ENCODE data around the gene GSTA2. TPM values are rescaled to one million over a fixed set of nuclear protein-coding genes. Genes with fewer than 3 reads are reported as not detected.
"Not testable (repeated sequence)": the region's sequence is repeated elsewhere in the genome, so short reads cannot be mapped to it uniquely, and the experiment has no call there.

The GSTA2 gene
- total and polyA plus RNA-seq, 10 of the 15 experiments (the other 5 are each of a cell fraction or from before 2014, with no cell fraction given), result not detected

- TF ChIP-seq HSF1 (IDR thresholded peaks at IDR 0.05; ENCODE audit: low read depth, low read length), result no peak
- no peak for TF ChIP-seq KAT2A (conservative IDR thresholded peaks at IDR 0.05; ENCODE audit: control insufficient read depth, low read depth, low read length)
- TF ChIP-seq SREBF1 (IDR thresholded peaks at IDR 0.05; ENCODE audit: low read length), result no peak
Measured at GRCh38 chr6:52790861-52791260, 27.6 kb upstream of the GSTA2 start (continued).

DNA sequence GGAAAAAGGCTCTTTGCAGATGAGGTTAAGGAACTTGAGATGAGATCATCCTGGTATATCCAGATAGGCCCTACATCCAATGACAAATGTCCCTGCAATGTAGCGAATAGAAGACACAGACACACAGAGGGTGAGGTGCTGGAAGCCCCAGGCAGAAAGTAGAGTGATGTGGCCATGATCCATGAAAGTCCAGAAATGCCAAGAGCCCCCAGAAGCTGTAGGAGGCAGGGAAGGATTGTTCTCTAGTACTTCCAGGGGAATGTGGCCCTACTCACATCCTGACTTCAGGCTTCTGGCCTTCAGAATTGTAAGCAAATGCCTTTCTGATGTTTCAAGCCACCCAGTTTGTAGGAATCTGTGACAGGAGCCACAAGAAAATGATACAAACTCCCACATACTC, 26.4 kb upstream of the GSTA2 start:
- H3K4me3 ChIP-seq; FAIRE-seq; BruUV-seq (replicated peaks); H3K4me1 ChIP-seq (ENCODE audit: control insufficient read depth, insufficient read depth, low read length); H3K79me2 ChIP-seq (ENCODE audit: control insufficient read depth, insufficient read depth, low read length); RAD21 ChIA-PET (ENCODE audit: unreplicated experiment); H3K27ac ChIP-seq (ENCODE audit: control insufficient read depth, insufficient read depth); POLR2A ChIA-PET; ATAC-seq; SMC1A ChIA-PET (ENCODE audit: uncharacterized antibody, unreplicated experiment); H4K20me1 ChIP-seq (ENCODE audit: control insufficient read depth, insufficient read depth); CTCF ChIA-PET; H2AFZ ChIP-seq (ENCODE audit: control insufficient read depth, low read depth, low read length); H3K9me3 ChIP-seq (replicated peaks; ENCODE audit: control insufficient read depth, insufficient read depth, low read length); H3K9ac ChIP-seq (ENCODE audit: control insufficient read depth, insufficient read depth, low read length); H3K36me3 ChIP-seq (ENCODE audit: control insufficient read depth in 2 of 2, insufficient read depth in 2 of 2, low read length in 1 of 2); H3K4me2 ChIP-seq (ENCODE audit: control insufficient read depth, insufficient read depth); H3K27me3 ChIP-seq (replicated peaks in 1 of 2; ENCODE audit: control insufficient read depth in 2 of 2, insufficient read depth in 2 of 2, low read length in 1 of 2); intact Hi-C loops (cut with micrococcal nuclease; ENCODE audit: unreplicated experiment); DNase-seq (ENCODE audit: low read depth, low spot score): not testable (repeated sequence)
- in situ Hi-C loops (cut with MboI), result loop anchor here (5.0 kb wide), 1 partner anchor 38 kb away; no protein-coding TSS in a partner anchor
- WGBS (ENCODE audit: insufficient coverage, insufficient replicate concordance, low lambda C conversion rate, missing lambda C conversion rate), result 0% methylated on average over 1 of the region's 1 CpG

GRCh38 chr6:52788478-52788877, 25.2 kb upstream of the GSTA2 start:
- Histone ChIP-seq H4K20me1 (ENCODE audit: control insufficient read depth, insufficient read depth) (no peaks in the 10 kb centered on the region), H3K27ac (ENCODE audit: control insufficient read depth, insufficient read depth) (no peak overlapping the region), H3K9ac (ENCODE audit: control insufficient read depth, insufficient read depth, low read length) (no peak overlapping the region), H2AFZ (ENCODE audit: control insufficient read depth, low read depth, low read length) (no peak overlapping the region), H3K4me2 (ENCODE audit: control insufficient read depth, insufficient read depth) (no peak overlapping the region), H3K4me3 (no peak overlapping the region), H3K79me2 (ENCODE audit: control insufficient read depth, insufficient read depth, low read length) (no peaks in the 10 kb centered on the region), H3K27me3 (replicated peaks in 1 of 2; ENCODE audit: control insufficient read depth in 2 of 2, insufficient read depth in 2 of 2, low read length in 1 of 2) (no peaks in the 10 kb centered on the region), H3K9me3 (replicated peaks; ENCODE audit: control insufficient read depth, insufficient read depth, low read length) (no peaks in the 10 kb centered on the region), H3K4me1 (ENCODE audit: control insufficient read depth, insufficient read depth, low read length) (no peaks in the 10 kb centered on the region), H3K36me3 (ENCODE audit: control insufficient read depth in 2 of 2, insufficient read depth in 2 of 2, low read length in 1 of 2) (no peaks in the 10 kb centered on the region)
- no peak for ATAC-seq
- CTCF ChIA-PET, result no interaction called here
- no TSS peak for BruUV-seq (replicated peaks)
- intact Hi-C loops (cut with micrococcal nuclease; ENCODE audit: unreplicated experiment), result no loop called here
- SMC1A ChIA-PET (ENCODE audit: uncharacterized antibody, unreplicated experiment), result no interaction called here
- no peak for FAIRE-seq
- in situ Hi-C loops (cut with MboI), result loop anchor here (5.0 kb wide), 1 partner anchor 39 kb away; no protein-coding TSS in a partner anchor
- POLR2A ChIA-PET, result no interaction called here
- no peak for TF ChIP-seq ZBED1 (IDR thresholded peaks at IDR 0.05; ENCODE audit: borderline replicate concordance)
- 0% methylated on average over 3 of the region's 3 CpGs for WGBS (ENCODE audit: insufficient coverage, insufficient replicate concordance, low lambda C conversion rate, missing lambda C conversion rate)
- no peak for DNase-seq (ENCODE audit: low read depth, low spot score)
- RAD21 ChIA-PET (ENCODE audit: unreplicated experiment), result no interaction called here
